Stimulated activated CD8-positive, alpha-beta memory T cell treated with anti-CD3 and anti-CD28 coated beads, Interleukin-4, amount 100 ng/mL, for 24 hours (primary cell): ENCODE data around the gene DOCK8.

Experiments
- DNase-seq: peaks from one replicate; pipeline ENCODE4 v3.0.0-alpha.2; 2020; ENCODE audit warnings: low read depth

Gene DOCK8

DNA sequence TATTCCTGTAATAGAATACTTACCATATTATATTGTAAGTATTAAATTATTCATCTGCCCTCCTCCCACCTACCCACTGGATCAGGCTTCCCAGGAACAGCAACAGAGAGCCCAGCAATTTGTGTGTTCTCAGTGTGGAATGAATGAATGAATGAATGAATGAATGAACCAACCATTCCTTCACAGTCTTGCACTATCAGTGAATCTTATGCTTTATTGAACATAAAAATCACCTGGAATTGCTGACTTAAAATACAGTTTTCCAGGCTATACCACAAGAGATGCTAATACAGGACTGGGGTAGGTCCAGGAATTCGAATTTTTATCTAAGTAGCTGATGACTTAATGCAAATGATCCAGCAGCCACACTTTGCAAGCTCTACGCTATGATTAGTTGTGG, 51.6 kb downstream of the DOCK8 start:
- DNase-seq = no peak

DNA sequence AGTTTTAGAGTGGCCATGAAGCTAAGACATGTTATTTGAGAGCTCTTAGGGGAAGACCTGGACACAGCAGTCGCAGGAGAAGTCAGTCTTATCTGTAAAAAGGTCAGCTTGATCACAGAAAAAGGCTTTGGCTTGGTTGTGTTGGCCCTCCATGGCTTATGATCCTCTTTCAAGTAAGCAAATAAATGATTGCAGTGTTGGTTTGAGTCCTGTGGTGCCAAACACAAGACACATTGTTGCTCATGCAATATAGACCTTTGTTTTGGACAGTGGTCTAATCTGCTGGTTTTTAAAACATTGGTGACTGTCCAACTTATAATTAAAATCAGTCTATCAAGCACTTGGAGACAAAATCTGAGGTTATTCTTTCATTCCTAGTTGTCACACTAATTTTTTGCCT, 54.0 kb downstream of the DOCK8 start:
- no peak for DNase-seq

GRCh38 chr9:269081-269711, 54.5 kb downstream of the DOCK8 start:
- DNase-seq = no peak

- DNase-seq = no peak
These were observed 56.1 kb downstream of the DOCK8 start for GRCh38 chr9:270657-271237.

DNA sequence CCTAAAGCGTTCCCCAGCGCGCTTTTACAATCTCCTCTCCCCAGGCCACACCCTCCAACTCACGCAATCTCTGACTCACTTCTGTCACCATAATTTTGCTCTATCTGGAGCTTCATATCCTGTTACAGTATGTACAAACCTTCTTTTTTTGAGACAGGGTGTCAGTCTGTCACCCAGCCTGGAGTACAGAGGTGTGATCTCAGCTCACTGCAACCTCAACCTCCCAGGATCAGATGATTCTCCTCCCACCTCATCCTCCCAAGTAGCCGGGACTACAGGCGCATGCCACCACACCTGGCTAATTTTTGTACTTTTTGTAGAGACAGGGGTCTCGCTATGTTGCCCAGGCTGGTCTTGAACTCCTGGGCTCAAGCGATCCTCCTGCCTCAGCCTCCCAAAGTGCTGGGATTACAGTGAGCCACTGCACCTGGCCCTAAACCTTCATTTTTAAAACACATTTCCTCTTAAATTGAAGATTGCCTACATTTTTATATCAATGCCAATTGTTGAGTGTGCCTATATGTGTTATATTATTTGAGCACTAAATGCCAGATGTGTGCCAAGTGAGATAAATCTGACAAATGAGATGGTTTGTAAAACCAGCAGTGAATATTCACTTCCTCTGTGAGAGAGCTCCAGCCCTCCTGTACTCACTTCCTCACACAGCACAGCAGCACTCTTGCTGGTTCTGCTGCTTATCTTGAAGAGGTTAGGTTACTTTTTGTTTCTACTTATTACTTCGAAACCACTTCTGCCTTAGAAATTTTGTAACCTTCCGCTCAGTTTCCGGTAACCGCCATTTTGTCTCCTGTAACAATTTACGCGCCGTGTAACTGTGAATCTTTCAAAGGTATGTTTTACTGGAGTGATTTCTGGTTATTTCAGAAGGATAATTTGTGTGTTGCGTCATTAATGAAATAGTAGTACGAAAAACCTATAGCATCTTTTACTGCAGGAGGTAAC, 57.9 kb downstream of the DOCK8 start:
- peak; percentile 42 for DNase-seq

DNA sequence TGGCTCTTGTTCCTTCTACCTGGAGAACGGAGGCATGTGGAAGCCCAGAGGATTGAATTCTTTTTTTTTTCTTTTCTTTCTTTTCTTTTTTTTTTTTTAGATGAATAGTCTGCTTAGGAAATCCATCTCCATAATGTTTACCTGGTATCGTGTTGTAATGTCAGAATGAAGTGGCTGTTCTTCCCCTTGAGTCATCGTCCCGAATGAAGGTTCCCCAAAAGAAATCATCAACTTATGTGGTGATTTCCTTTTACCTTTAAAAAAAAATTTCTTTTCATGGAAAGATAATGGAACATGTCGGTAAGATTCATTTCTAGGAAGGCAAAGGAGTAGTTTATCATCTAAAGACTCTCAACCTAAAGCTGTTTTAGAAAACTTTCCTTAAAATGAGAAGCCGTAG, 59.7 kb downstream of the DOCK8 start:
- DNase-seq = no peak

DNA sequence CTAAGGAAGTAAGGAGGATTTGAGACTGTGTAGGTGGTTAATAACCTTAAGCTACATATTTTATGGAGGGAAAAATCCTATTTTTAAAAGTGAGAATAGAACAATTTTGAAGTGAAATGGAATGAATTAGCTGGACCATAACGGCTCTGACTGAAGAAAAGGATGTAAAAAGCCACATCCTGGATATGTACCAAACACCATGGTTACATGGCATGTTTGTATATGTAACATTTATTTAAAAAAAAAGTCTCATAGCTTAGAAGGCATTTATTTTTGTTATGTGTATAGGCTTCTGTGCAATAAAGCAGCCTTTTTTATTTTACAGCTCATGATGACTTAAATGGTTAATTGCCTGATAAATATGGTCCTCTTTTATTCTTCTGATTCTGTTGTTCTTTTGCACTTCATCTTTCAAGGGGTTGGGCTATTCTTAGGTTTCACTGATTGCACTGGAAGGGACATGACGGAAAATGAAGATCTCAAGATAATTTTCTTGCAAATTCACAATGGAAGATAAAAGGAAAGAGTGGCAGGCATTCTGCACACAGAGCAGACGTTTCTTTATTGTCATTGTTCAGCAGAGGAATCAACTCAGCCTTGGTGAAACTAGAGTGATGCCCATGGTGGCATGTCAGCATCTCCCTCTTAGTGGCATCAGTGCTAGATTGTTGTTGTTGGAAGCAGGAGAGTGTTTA, 63.1 kb downstream of the DOCK8 start:
- DNase-seq = no peak

GRCh38 chr9:278651-279050, 64.0 kb downstream of the DOCK8 start:
- no peak for DNase-seq

DNA sequence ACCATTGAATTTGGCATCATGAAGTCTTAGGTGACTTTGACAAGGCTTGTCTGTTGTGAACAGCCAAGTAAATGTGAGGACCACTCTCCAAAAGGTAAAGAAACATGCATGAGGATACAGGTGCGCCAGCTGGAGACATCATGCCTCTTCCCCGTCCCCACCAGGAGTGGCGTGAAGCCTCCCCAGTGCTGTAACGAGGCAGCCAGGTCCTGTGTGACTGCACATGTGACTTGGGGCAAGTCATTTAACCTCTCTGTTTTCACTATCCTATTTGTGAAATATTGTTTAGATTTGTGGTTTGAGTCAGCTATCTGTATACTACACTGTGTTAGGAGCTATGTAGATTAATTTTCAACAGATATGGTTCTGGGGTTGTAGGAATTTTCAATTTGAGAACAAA, 65.0 kb downstream of the DOCK8 start:
- no peak for DNase-seq

GRCh38 chr9:281741-282645, 67.3 kb downstream of the DOCK8 start:
- DNase-seq = no peak

- DNase-seq = no peak
These were observed 71.5 kb downstream of the DOCK8 start for GRCh38 chr9:286071-286740.

GRCh38 chr9:289121-289520, 74.5 kb downstream of the DOCK8 start:
- DNase-seq = no peak

GRCh38 chr9:292915-293314, 78.2 kb downstream of the DOCK8 start:
- DNase-seq = no peak

DNA sequence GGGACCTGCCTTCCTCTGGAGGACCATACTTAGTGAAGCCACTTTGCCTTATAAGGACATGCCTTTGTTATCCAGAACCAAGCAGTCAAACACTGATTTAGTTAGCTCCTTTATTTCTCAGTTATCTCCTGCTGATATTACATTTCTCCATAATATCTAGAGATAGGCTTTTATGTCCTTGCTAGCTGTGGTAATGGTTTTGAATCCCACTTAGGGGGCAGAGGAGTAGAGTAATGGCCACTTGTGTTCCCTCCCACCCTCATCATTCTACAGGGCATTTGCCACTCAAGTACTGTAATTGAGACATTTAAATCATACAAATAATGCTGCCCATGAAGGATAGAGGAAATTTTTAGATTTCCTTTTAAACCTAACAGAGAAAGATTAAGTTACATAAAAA, 80.9 kb downstream of the DOCK8 start:
- no peak for DNase-seq

GRCh38 chr9:296411-296810, 81.7 kb downstream of the DOCK8 start:
- DNase-seq = no peak

DNA sequence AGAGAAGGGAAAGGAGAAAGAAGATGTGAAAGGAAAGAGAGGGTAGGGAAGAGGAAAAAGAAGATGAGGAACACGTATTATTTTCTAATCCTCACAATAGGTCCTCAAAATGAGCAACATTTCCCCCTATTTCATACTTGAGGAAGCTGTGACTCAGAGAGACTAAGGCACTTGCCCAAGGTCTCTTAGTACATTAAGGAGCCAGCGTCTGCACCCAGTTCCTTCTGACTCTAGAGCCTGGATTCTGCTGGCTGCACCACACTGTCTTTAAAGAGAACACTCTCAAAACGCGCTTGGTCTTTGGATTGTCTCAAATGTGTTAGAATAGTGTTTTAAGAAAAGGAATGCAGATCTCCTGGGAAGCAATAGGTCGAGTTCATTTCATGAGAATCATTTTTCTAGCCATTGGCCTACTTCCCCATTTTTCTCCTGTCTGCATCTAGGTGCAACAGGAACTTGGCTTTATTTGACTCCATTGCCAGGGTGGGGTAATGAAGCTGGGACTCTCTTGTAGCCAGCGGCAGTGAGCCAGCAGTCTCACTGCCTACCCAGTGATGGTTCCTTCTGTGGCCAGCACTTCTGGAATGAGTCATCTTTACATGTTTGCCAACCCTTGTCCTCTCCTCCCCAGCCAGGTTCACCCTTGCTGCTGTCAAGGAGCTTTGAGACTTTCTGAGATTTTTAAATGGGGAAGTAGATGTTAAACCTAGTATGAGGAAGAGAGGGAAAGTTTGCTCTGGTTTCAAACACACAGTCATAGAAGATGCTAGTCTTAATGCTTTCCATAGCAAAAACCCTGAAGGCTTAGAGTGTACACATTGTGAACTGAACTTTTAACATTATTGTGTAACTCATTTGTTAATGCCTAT, 82.7 kb downstream of the DOCK8 start:
- no peak for DNase-seq

DNA sequence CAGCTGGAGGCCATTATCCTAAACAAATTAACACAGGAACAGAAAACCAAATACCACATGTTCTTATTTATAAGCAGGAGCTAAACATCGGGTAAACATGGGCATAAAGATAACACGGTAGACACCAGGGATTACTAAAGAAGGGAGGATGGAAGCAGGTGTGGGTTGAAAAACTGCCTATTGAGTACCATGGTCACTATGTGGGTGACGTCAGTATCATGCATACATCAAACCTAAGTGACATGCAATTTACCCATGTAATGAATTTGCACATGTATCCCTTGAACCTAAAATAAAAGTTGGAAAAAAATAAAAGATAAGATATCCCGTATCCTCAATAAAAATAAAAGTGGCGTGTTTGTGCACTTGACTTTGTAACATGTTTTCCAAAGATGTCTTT, 88.8 kb downstream of the DOCK8 start:
- no peak for DNase-seq

DNA sequence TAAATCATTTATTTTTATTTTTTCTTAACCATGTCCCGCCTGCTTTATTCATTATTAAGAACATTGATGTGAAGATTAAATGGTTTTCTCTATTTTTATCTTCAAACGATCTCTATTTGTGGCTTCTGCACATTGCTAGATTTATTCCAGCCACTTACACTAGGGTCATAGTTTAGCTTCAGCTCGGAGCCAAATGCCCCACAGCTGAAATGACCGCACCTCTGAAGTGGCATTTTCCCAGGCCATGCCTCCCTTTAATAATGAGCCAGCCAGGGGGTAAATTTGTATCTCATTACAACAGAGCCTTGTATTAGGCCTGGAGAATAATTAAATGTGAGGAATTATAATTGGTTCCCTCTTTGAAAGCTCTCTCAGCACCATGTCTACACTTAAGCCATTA, 89.4 kb downstream of the DOCK8 start:
- DNase-seq = no peak

GRCh38 chr9:304519-305185, 90.0 kb downstream of the DOCK8 start:
- DNase-seq = no peak
